Measurements from ENCODE around the gene DNAAF8. TPM values are rescaled to one million over a fixed set of nuclear protein-coding genes. Genes with fewer than 3 reads are reported as not detected.

The DNAAF8 gene
- total and polyA plus RNA-seq, 2 of the 4 experiments (the other 2 are of a cell fraction): 0.54 to 1.7 TPM

GRCh38 chr16:4766875-4767628, 32.7 kb downstream of the DNAAF8 start, which contains the start of gene ZNF500:
Gene ZNF500 (minus strand): TSS chr16:4767162. CDS start chr16:4765978, 1,184 bp downstream.
- TF ChIP-seq CTCF (conservative IDR thresholded peaks at IDR 0.05; ENCODE audit: low read depth, low read length): no peak
- TF ChIP-seq CEBPB (IDR thresholded peaks at IDR 0.05; ENCODE audit: low read depth, low read length): 0 out of 2 replicates have a peak, but pooled peaks have one; percentile 4
- no peak for TF ChIP-seq ELK1 (IDR thresholded peaks at IDR 0.05; ENCODE audit: borderline replicate concordance, low read depth, low read length)
- no peak for TF ChIP-seq USF2 (IDR thresholded peaks at IDR 0.05; ENCODE audit: low read depth, low read length)
- TF ChIP-seq POLR2A (IDR thresholded peaks at IDR 0.05; ENCODE audit: low read depth, low read length): peak; percentile 74
- peak; percentile 93 for TF ChIP-seq BHLHE40 (IDR thresholded peaks at IDR 0.05; ENCODE audit: low read depth, low read length)
- peak; percentile 47; the same call in 1 of the 2 replicates for TF ChIP-seq MAZ (IDR thresholded peaks at IDR 0.05; ENCODE audit: borderline replicate concordance, low read depth, low read length)
- no peak for TF ChIP-seq FOS (IDR thresholded peaks at IDR 0.05; ENCODE audit: low read depth, low read length)
- TF ChIP-seq MXI1 (IDR thresholded peaks at IDR 0.05; ENCODE audit: borderline replicate concordance, low read depth, low read length): peak; percentile 71; the same call in 1 of the 2 replicates
- Histone ChIP-seq H2AK9ac (replicated peaks; ENCODE audit: low read depth, low read length, poor library complexity) (peak within 1 kb of the TSS; percentile 91), H4K5ac (ENCODE audit: low read depth, low read length) (peak within 1 kb of the TSS; percentile 87), H2BK20ac (ENCODE audit: low read depth, low read length) (no peak within 1 kb of the TSS), H2AK5ac (ENCODE audit: low read depth, low read length) (peak within 1 kb of the TSS; percentile 89), H4K20me1 (ENCODE audit: insufficient read depth, low read length) (no peaks in the 10 kb centered on the region; the same call in 1 of the 2 replicates), H3K79me1 (ENCODE audit: low read depth in 1 of 2, low read length in 2 of 2) (peaks cover 18 to 33% of the 10 kb centered on the region in 2 experiments; a peak in 3 of 4 replicates), H3K4me3 (ENCODE audit: insufficient read depth, low read depth, low read length) (peak within 1 kb of the TSS; percentile 88), H2BK15ac (ENCODE audit: low read depth, low read length) (no peak within 1 kb of the TSS), H3K9me3 (ENCODE audit: control insufficient read depth, insufficient read depth, low read length) (no peaks in the 10 kb centered on the region), H4K91ac (ENCODE audit: insufficient read depth, low read depth, low read length) (peak within 1 kb of the TSS; percentile 23), H3K14ac (replicated peaks; ENCODE audit: low read depth, low read length) (peak within 1 kb of the TSS; percentile 48; the same call in 1 of the 2 replicates), H3K56ac (ENCODE audit: extremely low read depth, insufficient read depth, low read length) (no peak within 1 kb of the TSS), H2BK5ac (ENCODE audit: low read depth, low read length, poor library complexity, severe bottlenecking) (peak within 1 kb of the TSS; percentile 73), H3K36me3 (ENCODE audit: control insufficient read depth, insufficient read depth, low read length) (peaks cover 23% of the 10 kb centered on the region; the same call in 1 of the 2 replicates), H3K9ac (ENCODE audit: low read depth, low read length) (peak within 1 kb of the TSS; percentile 76), H3K23ac (ENCODE audit: low read depth, low read length) (peak within 1 kb of the TSS; percentile 82), H3K27ac (ENCODE audit: insufficient read depth, low read length) (peak within 1 kb of the TSS; percentile 75), H4K8ac (ENCODE audit: low read depth in 2 of 2, low read length in 2 of 2) (peak within 1 kb of the TSS; percentile 62 to 99; a peak in 3 of 4 replicates), H2BK120ac (ENCODE audit: low read depth, low read length) (0 out of 2 replicates have a peak within 1 kb of the TSS, but pooled peaks have one; percentile 24), H3K18ac (ENCODE audit: low read depth, low read length) (no peak within 1 kb of the TSS), H2AFZ (replicated peaks; ENCODE audit: low read length, poor library complexity) (peak within 1 kb of the TSS; percentile 95), H3K4me1 (ENCODE audit: control insufficient read depth, insufficient read depth, low read length) (peaks cover 7% of the 10 kb centered on the region), H3K9me1 (ENCODE audit: insufficient read depth, low read length) (peaks cover 6% of the 10 kb centered on the region), H3K4me2 (ENCODE audit: low read depth, low read length) (peak within 1 kb of the TSS; percentile 82), H3K4ac (ENCODE audit: low read depth, low read length) (peak within 1 kb of the TSS; percentile 59), H3K27me3 (ENCODE audit: control insufficient read depth, insufficient read depth, low read length) (no peaks in the 10 kb centered on the region)
- intact Hi-C loops (cut with micrococcal nuclease) (loop anchor here (2.0 to 5.0 kb wide), 2 partner anchors 32 to 35 kb away; partner anchors contain the start of genes ANKS3, DNAAF8 and ROGDI), dilution Hi-C loops (cut with HindIII; ENCODE audit: low sequenced_read_pairs, unreplicated experiment) (no loop called here), in situ Hi-C loops (cut with MboI; ENCODE audit: low sequenced_read_pairs) (loop anchor here (10.0 kb wide), 1 partner anchor 188 kb away; the partner anchor contains the start of gene SEC14L5)
- DNase-seq: peak; percentile 95
- no TSS peak for BruUV-seq (replicated peaks)
- POLR2A ChIA-PET (ENCODE audit: unreplicated experiment): no interaction called here
- CTCF ChIA-PET: no interaction called here
- 3% methylated on average over 42 of the region's 72 CpGs; no CpG with 5 or more reads in 1 of the 2 experiments for WGBS, 2 experiments (ENCODE audit: extremely low coverage in 2 of 2, insufficient read length in 1 of 2)
- ATAC-seq (ENCODE audit: low read depth): peak; percentile 92

All from IMR-90 (cell line).